M059J (cell line): ENCODE data around the gene PMPCB. TPM values are rescaled to one million over a fixed set of nuclear protein-coding genes. Genes with fewer than 3 reads are reported as not detected.
"Not testable (repeated sequence)": the region's sequence is repeated elsewhere in the genome, so short reads cannot be mapped to it uniquely, and the experiment has no call there.

Experiments
- DNase-seq: peaks from one replicate; pipeline ENCODE4 v3.0.0-alpha.2; 2012; ENCODE audit warnings: low read depth
- total RNA-seq: library from RNA; depleted of rRNA; stranded (reverse); fragments of >200 nt; shearing (Covaris generic); gene quantifications from 2 replicates; pipeline ENCODE4 v1.2.3, GENCODE V29; 2014; rRNA removed

PMPCB gene
- total RNA-seq: 65.1 and 87.2 TPM in 2 replicates

- DNase-seq: peak; percentile 91
Observed at GRCh38 chr7:103296901-103297836, at the start of gene PMPCB. Gene PMPCB, plus strand, starts transcription at chr7:103297435. Its CDS starts 25 bp downstream, at chr7:103297460.

GRCh38 chr7:103253699-103254506 is 43.3 kb upstream of the PMPCB start:
- not testable (repeated sequence) for DNase-seq

- not testable (repeated sequence) for DNase-seq
Observed at GRCh38 chr7:103264054-103264453, 33.2 kb upstream of the PMPCB start.

GRCh38 chr7:103266229-103266628 is 31.0 kb upstream of the PMPCB start:
- peak; percentile 28 for DNase-seq

GRCh38 chr7:103273374-103273773 is 23.9 kb upstream of the PMPCB start:
- not testable (repeated sequence) for DNase-seq

- DNase-seq: not testable (repeated sequence)
Observed at GRCh38 chr7:103274867-103275266, 22.4 kb upstream of the PMPCB start.

- not testable (repeated sequence) for DNase-seq
Observed at GRCh38 chr7:103278195-103278594, 19.0 kb upstream of the PMPCB start.

GRCh38 chr7:103279636-103279962 is 17.6 kb upstream of the PMPCB start:
- peak; percentile 54 for DNase-seq

- peak; percentile 86 for DNase-seq
Observed at GRCh38 chr7:103279963-103280802, 17.1 kb upstream of the PMPCB start.

GRCh38 chr7:103280803-103281155 is 16.5 kb upstream of the PMPCB start:
- peak; percentile 54 for DNase-seq

GRCh38 chr7:103282802-103283427 is 14.3 kb upstream of the PMPCB start:
- DNase-seq: not testable (repeated sequence)

GRCh38 chr7:103292122-103292521 is 5.1 kb upstream of the PMPCB start:
- DNase-seq: no peak

GRCh38 chr7:103293526-103293925 is 3.7 kb upstream of the PMPCB start:
- no peak for DNase-seq

GRCh38 chr7:103297837-103298179 is 573 bp downstream of the PMPCB start:
- DNase-seq: no peak

GRCh38 chr7:103299660-103300059 is 2.4 kb downstream of the PMPCB start:
- no peak for DNase-seq

GRCh38 chr7:103301441-103301840 is 4.2 kb downstream of the PMPCB start:
- DNase-seq: no peak

- no peak for DNase-seq
Observed at GRCh38 chr7:103307503-103308231, 10.4 kb downstream of the PMPCB start.

GRCh38 chr7:103314852-103315251 is 17.6 kb downstream of the PMPCB start:
- no peak for DNase-seq

- DNase-seq: no peak
Observed at GRCh38 chr7:103316380-103316941, 19.2 kb downstream of the PMPCB start.

GRCh38 chr7:103317009-103317408 is 19.8 kb downstream of the PMPCB start:
- DNase-seq: no peak
